Smooth muscle cell (in vitro differentiated cells): ENCODE results near the gene FITM1. TPM values are rescaled to one million over a fixed set of nuclear protein-coding genes. Genes with fewer than 3 reads are reported as not detected.

Experiments used
- DNase-seq: peaks from one replicate; lab custom pipeline; 2025; ENCODE audit not compliant: unreplicated experiment; lab: John Stamatoyannopoulos, UW
- H2AFZ ChIP-seq: fragments of 200-600 bp; sonication (generic); 2 replicates; pipeline ENCODE4 v1.6.0; 2016; ENCODE audit warnings: antibody characterized with exemption, low read depth, mild to moderate bottlenecking
- H3F3A ChIP-seq: fragments of 200-600 bp; sonication (generic); 2 replicates; pipeline ENCODE4 v1.6.0; 2017; ENCODE audit warnings: antibody characterized with exemption, low read depth
- H3K27ac ChIP-seq: fragments of 200-600 bp; sonication (generic); 2 replicates; pipeline ENCODE4 v1.5.1; 2016; ENCODE audit warnings: low read depth, mild to moderate bottlenecking
- H3K27me3 ChIP-seq: fragments of 200-600 bp; sonication (generic); 2 replicates; pipeline ENCODE4 v1.6.1; 2016; ENCODE audit warnings: low read depth, mild to moderate bottlenecking
- H3K36me3 ChIP-seq: fragments of 200-600 bp; sonication (generic); 2 replicates; pipeline ENCODE4 v1.5.1; 2016; ENCODE audit warnings: low read depth
- H3K4me1 ChIP-seq: fragments of 200-600 bp; sonication (generic); 2 replicates; pipeline ENCODE4 v1.5.1; 2016; ENCODE audit warnings: low read depth
- H3K4me2 ChIP-seq: fragments of 200-600 bp; sonication (generic); 2 replicates; pipeline ENCODE4 v1.6.0; 2016; ENCODE audit warnings: mild to moderate bottlenecking
- H3K4me3 ChIP-seq: fragments of 200-600 bp; sonication (generic); 2 replicates; pipeline ENCODE4 v1.5.1; 2016; ENCODE audit warnings: mild to moderate bottlenecking
- H3K79me2 ChIP-seq: fragments of 200-600 bp; sonication (generic); 2 replicates; pipeline ENCODE4 v1.6.0; 2016; ENCODE audit warnings: low read depth, mild to moderate bottlenecking
- H3K9ac ChIP-seq: fragments of 200-600 bp; sonication (generic); 2 replicates; pipeline ENCODE4 v1.6.0; 2016; ENCODE audit warnings: low read depth
- H3K9me3 ChIP-seq: fragments of 200-600 bp; sonication (generic); replicated peaks from 2 replicates; pipeline ENCODE4 v1.5.1; 2016; ENCODE audit warnings: low read depth
- H4K20me1 ChIP-seq: fragments of 200-600 bp; sonication (generic); 2 replicates; pipeline ENCODE4 v1.6.0; 2016; ENCODE audit warnings: low read depth
- WGBS: methylation state at CpG from one replicate; pipeline ENCODE4 v1.1.7; 2016; ENCODE audit warnings: low lambda C conversion rate; 5-methylcytosine and 5-hydroxymethylcytosine counted together
- polyA plus RNA-seq: library from polyadenylated mRNA; unstranded; fragments of >200 nt; fragmentation: Nextera tagmentation; extraction: Ambion mirVana; gene quantifications from 2 replicates; pipeline ENCODE4 v1.2.1, GENCODE V29; 2016
- total RNA-seq: library from RNA; depleted of rRNA; stranded (reverse); fragments of >200 nt; gene quantifications from 2 replicates; pipeline ENCODE4 v1.2.3, GENCODE V29; 2014
- TF ChIP-seq, protein P1 (sequence below): fragments of 200-600 bp; sonication (generic); IDR thresholded peaks from 2 replicates; pipeline ENCODE4 v1.5.1; 2017; ENCODE audit warnings: borderline replicate concordance, mild to moderate bottlenecking, antibody characterized with exemption; ENCODE audit not compliant: insufficient read depth, poor library complexity, severe bottlenecking

FITM1 gene
- total and polyA plus RNA-seq, 2 experiments from 2014 or later = 0.31 TPM; not detected in 1

DNA sequence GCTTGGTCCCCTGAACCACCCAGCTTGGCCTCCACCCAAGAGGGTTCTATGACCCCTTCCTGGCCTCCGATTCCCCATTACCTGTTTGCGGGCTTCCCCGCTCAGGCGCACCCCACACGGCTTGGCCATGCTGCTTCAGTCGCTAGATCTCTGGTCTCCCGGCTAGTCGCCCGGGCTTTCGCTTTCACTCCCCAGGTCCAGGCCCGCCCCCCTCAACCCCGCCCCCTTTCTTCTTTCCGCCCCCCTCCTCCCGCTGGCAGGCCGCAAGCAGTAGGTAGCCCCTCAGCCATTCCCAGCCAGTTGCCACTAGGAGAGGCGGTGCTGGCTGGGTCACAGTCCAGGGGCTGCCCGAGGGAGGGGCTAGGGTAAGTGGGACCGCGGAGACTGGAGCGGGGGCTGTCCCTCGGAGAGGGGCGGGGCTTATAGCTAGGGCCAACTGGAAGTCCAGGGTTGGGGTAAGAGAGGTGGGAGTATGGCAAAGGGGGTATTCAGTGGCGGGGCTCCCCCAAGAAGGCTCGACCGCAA lies 16.1 kb downstream of the FITM1 start, which contains the start of gene PSME2:
PSME2 (minus strand) TSS at position 158 of the 525 bp plus-strand sequence; CDS start at position 129, 29 bp downstream.
- 0% methylated on average over 13 of the region's 25 CpGs for WGBS
- peak within 1 kb of the TSS; percentile 88 for H3K4me2 ChIP-seq
- DNase-seq = peak; percentile 93
- peak within 1 kb of the TSS; percentile 86 for H3K4me3 ChIP-seq
- H3K4me1 ChIP-seq = peaks cover 15% of the 10 kb centered on the region
- no peaks in the 10 kb centered on the region for H3K36me3 ChIP-seq
- H3K9me3 ChIP-seq = no peaks in the 10 kb centered on the region
- H2AFZ ChIP-seq = peak within 1 kb of the TSS; percentile 85
- peaks cover 24% of the 10 kb centered on the region for H3K79me2 ChIP-seq
- H3K27ac ChIP-seq = peak within 1 kb of the TSS; percentile 93
- no peaks in the 10 kb centered on the region for H3K27me3 ChIP-seq
- H3K9ac ChIP-seq = peak within 1 kb of the TSS; percentile 82
- H4K20me1 ChIP-seq = peaks cover 9% of the 10 kb centered on the region
- TF ChIP-seq, protein P1, sequence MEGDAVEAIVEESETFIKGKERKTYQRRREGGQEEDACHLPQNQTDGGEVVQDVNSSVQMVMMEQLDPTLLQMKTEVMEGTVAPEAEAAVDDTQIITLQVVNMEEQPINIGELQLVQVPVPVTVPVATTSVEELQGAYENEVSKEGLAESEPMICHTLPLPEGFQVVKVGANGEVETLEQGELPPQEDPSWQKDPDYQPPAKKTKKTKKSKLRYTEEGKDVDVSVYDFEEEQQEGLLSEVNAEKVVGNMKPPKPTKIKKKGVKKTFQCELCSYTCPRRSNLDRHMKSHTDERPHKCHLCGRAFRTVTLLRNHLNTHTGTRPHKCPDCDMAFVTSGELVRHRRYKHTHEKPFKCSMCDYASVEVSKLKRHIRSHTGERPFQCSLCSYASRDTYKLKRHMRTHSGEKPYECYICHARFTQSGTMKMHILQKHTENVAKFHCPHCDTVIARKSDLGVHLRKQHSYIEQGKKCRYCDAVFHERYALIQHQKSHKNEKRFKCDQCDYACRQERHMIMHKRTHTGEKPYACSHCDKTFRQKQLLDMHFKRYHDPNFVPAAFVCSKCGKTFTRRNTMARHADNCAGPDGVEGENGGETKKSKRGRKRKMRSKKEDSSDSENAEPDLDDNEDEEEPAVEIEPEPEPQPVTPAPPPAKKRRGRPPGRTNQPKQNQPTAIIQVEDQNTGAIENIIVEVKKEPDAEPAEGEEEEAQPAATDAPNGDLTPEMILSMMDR = no peak
- H3F3A ChIP-seq = peaks cover 16% of the 10 kb centered on the region

DNA sequence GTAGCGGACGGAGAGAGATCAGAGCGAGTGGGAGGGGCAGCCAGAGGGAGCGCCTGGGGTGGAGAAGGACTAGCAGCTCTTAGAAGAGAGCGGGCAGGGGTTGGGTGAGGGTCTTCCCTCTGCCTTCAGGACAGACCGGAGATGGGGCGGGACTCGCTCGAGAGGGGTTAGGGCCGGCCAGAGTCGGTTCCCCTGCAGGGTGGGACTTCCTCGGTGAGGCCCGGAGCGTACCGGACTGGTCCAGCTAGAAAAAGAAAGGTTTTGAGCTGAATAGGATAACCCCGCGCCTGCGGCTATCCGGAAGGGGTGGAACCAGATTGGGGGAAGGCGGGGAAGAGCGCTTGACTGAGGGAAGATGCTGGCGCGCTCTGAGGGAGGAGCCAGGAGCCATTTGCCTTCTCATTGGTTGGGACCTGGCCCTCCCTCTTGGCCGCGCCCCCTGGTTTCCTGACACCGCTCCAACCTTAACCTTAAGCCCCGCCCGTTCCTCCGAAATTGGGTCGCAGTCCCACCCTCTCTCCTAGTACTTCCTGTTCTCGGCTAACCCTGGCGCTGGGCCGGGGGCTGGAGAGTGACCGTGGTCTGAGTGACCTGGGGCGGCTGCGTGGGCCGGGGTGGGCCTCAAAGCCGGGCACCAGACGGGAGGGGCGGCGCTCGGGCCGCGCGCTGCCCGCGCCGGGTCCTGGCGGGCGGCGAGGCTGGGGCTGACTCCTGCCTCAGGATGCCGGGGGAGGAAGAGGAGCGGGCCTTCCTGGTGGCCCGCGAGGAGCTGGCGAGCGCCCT lies 16.7 kb downstream of the FITM1 start, which contains the start of gene RNF31:
RNF31 (plus strand) TSS at position 521 of the 783 bp plus-strand sequence; CDS start at position 722, 201 bp downstream.
- Histone ChIP-seq H3F3A (peaks cover 16% of the 10 kb centered on the region), H3K4me2 (peak within 1 kb of the TSS; percentile 88), H3K9me3 (no peaks in the 10 kb centered on the region), H3K27ac (peak within 1 kb of the TSS; percentile 93), H3K4me3 (peak within 1 kb of the TSS; percentile 86), H3K79me2 (peaks cover 24% of the 10 kb centered on the region), H3K4me1 (peaks cover 15% of the 10 kb centered on the region), H2AFZ (peak within 1 kb of the TSS; percentile 85), H3K9ac (peak within 1 kb of the TSS; percentile 82), H3K27me3 (no peaks in the 10 kb centered on the region), H3K36me3 (no peaks in the 10 kb centered on the region), H4K20me1 (peaks cover 9% of the 10 kb centered on the region)
- TF ChIP-seq, protein P1 = no peak
- under 1% methylated on average over 37 of the region's 57 CpGs for WGBS
- peak; percentile 93 for DNase-seq

DNA sequence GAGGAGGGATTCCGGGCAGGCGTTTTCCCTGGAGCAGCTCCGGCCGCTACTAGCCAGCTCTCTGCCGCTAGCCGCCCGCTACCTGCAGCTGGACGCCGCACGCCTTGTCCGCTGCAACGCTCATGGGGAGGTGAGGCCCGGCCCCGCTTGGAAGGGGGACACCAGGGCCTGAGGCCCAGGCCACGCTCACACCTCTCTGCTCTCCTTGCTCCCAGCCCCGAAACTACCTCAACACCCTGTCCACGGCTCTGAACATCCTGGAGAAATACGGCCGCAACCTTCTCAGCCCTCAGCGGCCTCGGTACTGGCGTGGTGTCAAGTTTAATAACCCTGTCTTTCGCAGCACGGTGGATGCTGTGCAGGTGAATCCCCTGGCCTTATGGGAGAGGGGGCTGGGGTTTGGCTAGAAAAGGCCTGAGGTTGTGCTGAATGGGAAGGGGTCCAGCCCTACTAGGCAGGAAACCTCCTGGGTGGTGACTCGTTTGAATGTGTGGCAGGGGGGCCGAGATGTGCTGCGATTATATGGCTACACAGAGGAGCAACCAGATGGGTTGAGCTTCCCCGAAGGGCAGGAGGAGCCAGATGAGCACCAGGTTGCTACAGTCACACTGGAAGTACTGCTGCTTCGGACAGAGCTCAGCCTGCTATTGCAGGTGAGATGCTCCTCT lies 17.4 kb downstream of the FITM1 start:
- DNase-seq = no peak
- TF ChIP-seq, protein P1 = no peak
- H3K79me2 ChIP-seq = peaks cover 24% of the 10 kb centered on the region
- peaks cover 13% of the 10 kb centered on the region for H3F3A ChIP-seq
- no peaks in the 10 kb centered on the region for H3K9me3 ChIP-seq
- H2AFZ ChIP-seq = peak overlapping the region; percentile 85
- no peak overlapping the region for H3K27ac ChIP-seq
- H3K4me2 ChIP-seq = peak overlapping the region; percentile 88
- peaks cover 15% of the 10 kb centered on the region for H3K4me1 ChIP-seq
- no peaks in the 10 kb centered on the region for H3K36me3 ChIP-seq
- H3K27me3 ChIP-seq = no peaks in the 10 kb centered on the region
- H3K9ac ChIP-seq = peak overlapping the region; percentile 76
- peak overlapping the region; percentile 86 for H3K4me3 ChIP-seq
- H4K20me1 ChIP-seq = peaks cover 9% of the 10 kb centered on the region
- 14% methylated on average over 25 of the region's 29 CpGs for WGBS
